Glomerular visceral epithelial cell (primary cell): Measurements from ENCODE around the gene NAGA.
"Not testable (repeated sequence)": the region's sequence is repeated elsewhere in the genome, so short reads cannot be mapped to it uniquely, and the experiment has no call there.

Experiments used
- DNase-seq: peaks from one replicate; pipeline ENCODE4 v3.0.0-alpha.2; 2016; ENCODE audit errors: extremely low spot score

Gene NAGA

GRCh38 chr22:42070517-42071422, at the start of gene NAGA:
NAGA (minus strand) TSS chr22:42070812; CDS start chr22:42070297, 515 bp downstream.
- peak; percentile 96 for DNase-seq

GRCh38 chr22:42116848-42117424, 46.3 kb upstream of the NAGA start:
- no peak for DNase-seq

GRCh38 chr22:42115420-42115830, 44.8 kb upstream of the NAGA start:
- not testable (repeated sequence) for DNase-seq

GRCh38 chr22:42114721-42115120, 44.1 kb upstream of the NAGA start:
- DNase-seq: no peak

GRCh38 chr22:42112793-42113192, 42.2 kb upstream of the NAGA start:
- DNase-seq: not testable (repeated sequence)

GRCh38 chr22:42111798-42112197, 41.2 kb upstream of the NAGA start:
- no peak for DNase-seq

- DNase-seq: no peak
Measured at GRCh38 chr22:42108848-42109247, 38.2 kb upstream of the NAGA start.

- not testable (repeated sequence) for DNase-seq
Measured at GRCh38 chr22:42104332-42104860, 33.8 kb upstream of the NAGA start.

- no peak for DNase-seq
Measured at GRCh38 chr22:42101199-42101598, 30.6 kb upstream of the NAGA start.

GRCh38 chr22:42091455-42091782, 20.8 kb upstream of the NAGA start:
- DNase-seq: no peak

- DNase-seq: peak; percentile 98
Measured at GRCh38 chr22:42090596-42091454, 20.2 kb upstream of the NAGA start, which contains the start of gene NDUFA6. NDUFA6 (minus strand) TSS chr22:42090772; CDS start chr22:42090744, 28 bp downstream.

- no peak for DNase-seq
Measured at GRCh38 chr22:42086051-42086450, 15.4 kb upstream of the NAGA start.

GRCh38 chr22:42084874-42085273, 14.3 kb upstream of the NAGA start:
- DNase-seq: no peak

- no peak for DNase-seq
Measured at GRCh38 chr22:42083119-42083518, 12.5 kb upstream of the NAGA start.

- DNase-seq: peak; percentile 18
Measured at GRCh38 chr22:42080287-42080686, 9.7 kb upstream of the NAGA start.

GRCh38 chr22:42079319-42080251, 9.0 kb upstream of the NAGA start, which contains the start of gene SMDT1:
SMDT1 (plus strand) TSS chr22:42079700; CDS start chr22:42079769, 69 bp downstream.
- peak; percentile 97 for DNase-seq

GRCh38 chr22:42078469-42079318, 8.1 kb upstream of the NAGA start:
- no peak for DNase-seq

GRCh38 chr22:42077486-42078125, 7.0 kb upstream of the NAGA start:
- no peak for DNase-seq
